Measurements from ENCODE around the gene PNCK. TPM values are rescaled to one million over a fixed set of nuclear protein-coding genes. Genes with fewer than 3 reads are reported as not detected.

Gene PNCK
- total and polyA plus RNA-seq, 2 experiments from 2014 or later: 3.5 to 11.9 TPM

GRCh38 chrX:153638041-153638371, 35.6 kb downstream of the PNCK start:
- TF ChIP-seq CTCF (conservative IDR thresholded peaks at IDR 0.05; ENCODE audit: low read depth in 2 of 2): no peak
- TF ChIP-seq STAT1 (IDR thresholded peaks at IDR 0.05; ENCODE audit: unreplicated experiment): no peak
- no peak for TF ChIP-seq ZNF462 (CRISPR knock-in tag; IDR thresholded peaks at IDR 0.05)
- no peak for TF ChIP-seq JUNB (IDR thresholded peaks at IDR 0.05; ENCODE audit: unreplicated experiment)
- no peak for TF ChIP-seq ZNF114 (CRISPR knock-in tag; IDR thresholded peaks at IDR 0.05)
- no peak for TF ChIP-seq REST (IDR thresholded peaks at IDR 0.05; ENCODE audit: unreplicated experiment)
- no peak overlapping the region for H3K27ac ChIP-seq (ENCODE audit: low read depth)
- H3K27me3 Mint-ChIP-seq (ENCODE audit: insufficient read depth, low read depth, poor library complexity): peaks cover 18% of the 10 kb centered on the region
- peaks cover 7% of the 10 kb centered on the region; the same call in 2 of the 3 replicates for H3K4me1 Mint-ChIP-seq
- no peak overlapping the region for H3K4me3 ChIP-seq
- no peaks in the 10 kb centered on the region for H3K4me1 ChIP-seq (ENCODE audit: insufficient read depth)
- no peaks in the 10 kb centered on the region for H3K9me2 ChIP-seq (ENCODE audit: insufficient read depth)
- H4K20me1 ChIP-seq (replicated peaks; ENCODE audit: insufficient read depth): no peaks in the 10 kb centered on the region
- H3K9me3 Mint-ChIP-seq: no peaks in the 10 kb centered on the region
- DNase-seq (ENCODE audit: low spot score) (no peak), ATAC-seq (no peak)
- no peaks in the 10 kb centered on the region for H3K36me3 ChIP-seq (ENCODE audit: insufficient read depth)
- H2AFZ ChIP-seq: no peak overlapping the region
- no peaks in the 10 kb centered on the region for H3K36me3 Mint-ChIP-seq (ENCODE audit: low read depth)
- no peak overlapping the region for H3K4me3 Mint-ChIP-seq
- no peak overlapping the region for H3K4me2 ChIP-seq
- H3F3A ChIP-seq (replicated peaks; ENCODE audit: low read depth): no peaks in the 10 kb centered on the region
- no peaks in the 10 kb centered on the region for H3K79me2 ChIP-seq (replicated peaks; ENCODE audit: insufficient read depth)
- peaks cover 26% of the 10 kb centered on the region for H3K27me3 ChIP-seq (ENCODE audit: insufficient read depth)
- no peak overlapping the region for H3K27ac Mint-ChIP-seq

Measured in GM23338 (cell line).